Ovary (tissue), 3 donors: ENCODE measurements around the gene SCN2A.

Experiments used
- POLR2A ChIP-seq: fragments of 450-650 bp; IDR thresholded peaks from one replicate; pipeline ENCODE4 v1.6.1; 2017; ENCODE audit warnings: antibody characterized with exemption, mild to moderate bottlenecking, moderate library complexity
- TF ChIP-seq, protein P1 (sequence below), 3 donors: fragments of 450-650 bp in 2 of 3; fragments of 200-600 bp in 1 of 3; IDR thresholded peaks; one replicate each; pipeline versions ENCODE4 v1.5.1 to v1.8.0; 2016 to 2022; ENCODE audit warnings: antibody characterized with exemption in 3 of 3, mild to moderate bottlenecking in 1 of 3
- donor health status: DM: no; HTN: no; CAD: no.

- no peak for TF ChIP-seq POLR2A
- TF ChIP-seq, protein P1, sequence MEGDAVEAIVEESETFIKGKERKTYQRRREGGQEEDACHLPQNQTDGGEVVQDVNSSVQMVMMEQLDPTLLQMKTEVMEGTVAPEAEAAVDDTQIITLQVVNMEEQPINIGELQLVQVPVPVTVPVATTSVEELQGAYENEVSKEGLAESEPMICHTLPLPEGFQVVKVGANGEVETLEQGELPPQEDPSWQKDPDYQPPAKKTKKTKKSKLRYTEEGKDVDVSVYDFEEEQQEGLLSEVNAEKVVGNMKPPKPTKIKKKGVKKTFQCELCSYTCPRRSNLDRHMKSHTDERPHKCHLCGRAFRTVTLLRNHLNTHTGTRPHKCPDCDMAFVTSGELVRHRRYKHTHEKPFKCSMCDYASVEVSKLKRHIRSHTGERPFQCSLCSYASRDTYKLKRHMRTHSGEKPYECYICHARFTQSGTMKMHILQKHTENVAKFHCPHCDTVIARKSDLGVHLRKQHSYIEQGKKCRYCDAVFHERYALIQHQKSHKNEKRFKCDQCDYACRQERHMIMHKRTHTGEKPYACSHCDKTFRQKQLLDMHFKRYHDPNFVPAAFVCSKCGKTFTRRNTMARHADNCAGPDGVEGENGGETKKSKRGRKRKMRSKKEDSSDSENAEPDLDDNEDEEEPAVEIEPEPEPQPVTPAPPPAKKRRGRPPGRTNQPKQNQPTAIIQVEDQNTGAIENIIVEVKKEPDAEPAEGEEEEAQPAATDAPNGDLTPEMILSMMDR (IDR thresholded peaks at IDR 0.05) = no peak
These were observed 17.4 kb downstream of the SCN2A start for GRCh38 chr2:165256618-165257017.
